Cardiac fibroblast (primary cell): Measurements from ENCODE around the gene NKAIN2.

ENCODE experiments used
- DNase-seq, 2 donors: peaks; one replicate each; pipeline versions ENCODE4 v3.0.0 to v3.0.0-alpha.2; 2010; ENCODE audit warnings: low read depth in 2 of 2
- H3K4me3 ChIP-seq, 2 donors: replicated peaks in 1 of 2; 1 replicate in 1 of 2; 2 replicates in 1 of 2; pipeline ENCODE4 v1.5.1; 2011; ENCODE audit warnings: low read depth in 2 of 2, low read length in 2 of 2, mild to moderate bottlenecking in 2 of 2, moderate library complexity in 1 of 2
- CTCF ChIP-seq: IDR thresholded peaks from one replicate; pipeline ENCODE4 v1.5.1; 2011; ENCODE audit warnings: low read depth, mild to moderate bottlenecking, low read length, inconsistent platforms

The NKAIN2 gene

DNA sequence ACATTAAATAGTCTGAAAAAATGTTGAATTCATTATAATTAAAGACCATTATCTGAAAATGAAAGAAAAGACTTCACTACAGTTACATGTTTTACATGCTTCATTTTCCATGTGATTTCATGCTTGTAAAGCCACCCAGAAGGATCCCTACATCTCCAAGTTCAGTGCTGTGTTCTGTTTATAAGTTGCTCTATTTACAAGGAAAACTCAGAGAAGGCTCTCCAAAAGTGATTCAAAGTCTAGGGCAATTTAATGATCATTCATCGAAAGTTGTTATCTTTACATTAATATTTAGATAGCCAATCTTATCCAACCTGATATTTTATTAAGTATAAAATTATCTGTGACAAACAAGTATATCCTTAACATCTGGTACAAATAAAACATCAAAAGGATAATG, 663.7 kb downstream of the NKAIN2 start:
- no peak for DNase-seq
- TF ChIP-seq CTCF: no peak
- no peak overlapping the region for H3K4me3 ChIP-seq

DNA sequence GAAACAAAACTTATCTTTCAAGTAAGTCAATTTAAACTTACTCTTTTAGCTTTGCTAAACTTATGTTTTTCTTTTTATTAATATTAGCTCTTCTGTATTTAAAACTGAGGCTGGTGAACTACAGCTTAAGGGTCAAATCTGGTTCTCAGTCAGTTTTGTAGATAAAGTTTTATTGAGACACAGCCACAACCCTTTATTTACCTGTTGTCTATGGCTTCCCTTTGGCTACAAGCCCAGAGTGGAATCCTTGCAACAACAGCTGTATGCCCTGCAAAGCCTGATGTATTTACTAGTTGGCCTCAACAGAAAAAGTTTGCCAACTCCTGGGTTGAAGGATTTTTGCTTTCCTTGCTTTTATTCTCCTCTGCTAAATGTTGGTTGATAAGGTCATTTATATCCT, 667.1 kb downstream of the NKAIN2 start:
- H3K4me3 ChIP-seq: no peak overlapping the region
- no peak for DNase-seq
- no peak for TF ChIP-seq CTCF

DNA sequence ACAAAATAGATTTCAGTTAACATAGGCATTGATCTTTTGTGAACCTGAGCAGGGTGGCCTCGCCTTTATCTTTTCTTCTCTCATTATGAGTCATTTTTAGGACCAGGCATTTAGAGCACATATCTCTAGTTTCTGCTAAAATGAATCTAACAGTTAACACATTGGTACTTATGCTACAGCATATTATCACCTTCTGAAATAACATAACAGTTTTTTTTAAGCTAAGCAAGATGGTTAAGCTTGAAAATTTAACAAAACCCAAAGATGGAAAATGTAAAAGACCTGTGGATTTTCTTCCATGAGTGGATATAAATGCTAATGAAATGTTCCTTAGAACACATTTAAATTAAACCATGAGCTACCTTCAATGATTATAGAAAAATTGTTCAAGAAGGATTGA, 671.5 kb downstream of the NKAIN2 start:
- no peak overlapping the region for H3K4me3 ChIP-seq
- no peak for TF ChIP-seq CTCF
- no peak for DNase-seq

- no peak overlapping the region for H3K4me3 ChIP-seq
- no peak for DNase-seq
- no peak for TF ChIP-seq CTCF
Measured at GRCh38 chr6:124478906-124479305, 675.2 kb downstream of the NKAIN2 start.

- DNase-seq: peak in 1 of 2 donors; percentile 2
- no peak overlapping the region for H3K4me3 ChIP-seq
- no peak for TF ChIP-seq CTCF
Measured at GRCh38 chr6:124479991-124480430, 676.3 kb downstream of the NKAIN2 start.

- no peak for TF ChIP-seq CTCF
- DNase-seq: no peak
- H3K4me3 ChIP-seq: no peak overlapping the region
Measured at GRCh38 chr6:124482071-124482491, 678.4 kb downstream of the NKAIN2 start.

DNA sequence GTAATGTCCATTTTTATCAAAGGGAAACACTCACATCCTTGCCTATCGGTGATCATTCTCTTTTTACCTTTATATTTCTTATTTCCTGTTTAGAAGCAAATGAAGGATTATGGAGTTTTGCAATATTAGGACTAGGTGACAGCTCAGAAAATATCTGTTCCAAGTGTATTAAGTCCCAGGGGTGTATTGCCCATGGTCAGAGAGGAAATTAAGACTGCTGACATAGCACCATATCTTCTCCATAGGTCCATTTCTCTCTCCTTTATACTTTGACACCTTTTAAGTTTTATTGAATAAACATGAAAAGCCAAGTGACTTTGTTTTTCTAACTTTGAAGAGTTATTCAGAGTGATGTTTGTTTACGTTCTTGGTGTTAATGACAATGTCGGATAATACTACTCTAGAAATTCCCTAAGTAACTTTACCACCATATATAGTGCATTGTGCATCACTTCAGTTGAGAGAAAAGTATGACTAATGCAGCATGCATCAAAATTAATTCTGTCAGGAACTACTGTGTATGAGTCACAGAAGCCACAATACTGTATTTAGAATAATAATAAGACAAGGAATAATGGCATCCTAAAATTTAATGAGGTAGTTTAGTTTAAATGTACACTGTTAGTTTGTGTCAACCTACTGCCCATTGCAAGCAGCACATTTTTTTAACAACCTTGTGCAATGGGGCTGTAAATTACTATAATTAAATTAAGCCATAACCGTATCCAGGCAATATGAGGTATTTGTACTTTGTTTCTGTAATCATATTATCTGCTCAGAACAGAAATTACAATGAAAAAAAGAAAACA, 684.2 kb downstream of the NKAIN2 start:
- TF ChIP-seq CTCF: no peak
- H3K4me3 ChIP-seq: no peak overlapping the region
- DNase-seq: peak in 1 of 2 donors; percentile 44
